Measurements from ENCODE around the gene TRAK1. TPM values are rescaled to one million over a fixed set of nuclear protein-coding genes. Genes with fewer than 3 reads are reported as not detected.

Gene TRAK1
- total RNA-seq, 1 donor from 2014 or later, result 37.5 TPM

DNA sequence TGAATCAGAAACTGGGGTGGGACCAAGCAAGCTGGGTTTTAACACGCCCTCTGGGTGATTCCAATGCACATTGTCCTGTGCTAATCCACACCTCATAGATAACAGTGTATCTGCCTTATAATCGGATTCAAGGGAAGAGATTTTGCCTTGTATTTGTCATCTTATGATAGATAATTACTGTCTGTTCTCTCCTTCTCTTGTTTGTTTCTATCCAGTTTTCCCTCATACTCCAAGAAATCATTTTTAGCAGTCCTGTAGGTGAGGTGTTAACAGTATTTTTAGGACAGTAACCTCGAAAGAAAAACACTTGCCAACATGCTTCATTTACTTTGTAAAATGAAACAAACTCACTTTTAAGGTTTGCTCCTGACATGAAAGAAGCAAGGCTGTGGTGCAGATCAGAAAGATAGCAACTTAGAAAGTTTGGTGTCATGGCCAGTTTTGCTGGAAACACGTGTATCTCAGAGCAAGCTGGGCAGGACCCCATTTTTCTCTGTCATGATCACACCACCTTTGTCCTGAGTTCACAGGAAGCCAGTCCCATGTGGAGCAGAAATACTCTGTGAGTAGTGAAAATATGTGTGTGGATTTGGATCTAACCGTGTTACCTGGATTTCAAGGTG, 72.6 kb downstream of the TRAK1 start:
- DNase-seq (ENCODE audit: low spot score in 2 of 2), result no peak
- Histone ChIP-seq H3K27me3 (no peaks in the 10 kb centered on the region), H3K4me3 (no peak overlapping the region), H3K9me3 (no peaks in the 10 kb centered on the region), H3K27ac (no peak overlapping the region), H3K4me1 (peaks cover 6 to 14% of the 10 kb centered on the region in 2 donors), H3K36me3 (no peaks in the 10 kb centered on the region)
- TF ChIP-seq, protein P1, sequence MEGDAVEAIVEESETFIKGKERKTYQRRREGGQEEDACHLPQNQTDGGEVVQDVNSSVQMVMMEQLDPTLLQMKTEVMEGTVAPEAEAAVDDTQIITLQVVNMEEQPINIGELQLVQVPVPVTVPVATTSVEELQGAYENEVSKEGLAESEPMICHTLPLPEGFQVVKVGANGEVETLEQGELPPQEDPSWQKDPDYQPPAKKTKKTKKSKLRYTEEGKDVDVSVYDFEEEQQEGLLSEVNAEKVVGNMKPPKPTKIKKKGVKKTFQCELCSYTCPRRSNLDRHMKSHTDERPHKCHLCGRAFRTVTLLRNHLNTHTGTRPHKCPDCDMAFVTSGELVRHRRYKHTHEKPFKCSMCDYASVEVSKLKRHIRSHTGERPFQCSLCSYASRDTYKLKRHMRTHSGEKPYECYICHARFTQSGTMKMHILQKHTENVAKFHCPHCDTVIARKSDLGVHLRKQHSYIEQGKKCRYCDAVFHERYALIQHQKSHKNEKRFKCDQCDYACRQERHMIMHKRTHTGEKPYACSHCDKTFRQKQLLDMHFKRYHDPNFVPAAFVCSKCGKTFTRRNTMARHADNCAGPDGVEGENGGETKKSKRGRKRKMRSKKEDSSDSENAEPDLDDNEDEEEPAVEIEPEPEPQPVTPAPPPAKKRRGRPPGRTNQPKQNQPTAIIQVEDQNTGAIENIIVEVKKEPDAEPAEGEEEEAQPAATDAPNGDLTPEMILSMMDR (IDR thresholded peaks at IDR 0.05), result no peak
- intact Hi-C loops (cut with DNase I), result no loop called here

DNA sequence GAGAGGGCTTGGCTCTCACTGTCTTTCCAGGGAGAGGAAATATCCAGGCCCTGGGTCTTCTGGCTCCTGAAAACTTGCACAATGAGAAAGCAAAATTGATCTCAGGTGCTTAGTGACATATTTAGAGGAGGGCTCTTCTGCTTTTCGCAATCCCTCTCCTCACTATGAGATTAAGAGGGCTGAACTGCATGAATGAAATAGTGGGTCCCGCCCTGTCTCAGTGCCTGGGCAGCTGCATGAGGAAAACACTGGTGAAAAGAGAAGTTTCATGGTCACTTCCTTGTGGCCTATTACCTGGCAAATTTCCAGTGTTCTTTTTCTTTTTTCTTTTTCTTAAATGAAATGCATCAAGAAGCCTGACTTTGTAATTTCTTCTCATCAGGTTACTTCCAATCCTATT, 73.5 kb downstream of the TRAK1 start:
- peaks cover 3 to 14% of the 10 kb centered on the region in 2 donors for H3K4me1 ChIP-seq
- no peak for DNase-seq (ENCODE audit: low spot score in 2 of 2)
- intact Hi-C loops (cut with DNase I), result no loop called here
- H3K27ac ChIP-seq, result no peak overlapping the region
- H3K36me3 ChIP-seq, result no peaks in the 10 kb centered on the region
- H3K9me3 ChIP-seq, result no peaks in the 10 kb centered on the region
- H3K27me3 ChIP-seq, result no peaks in the 10 kb centered on the region
- TF ChIP-seq, protein P1 (IDR thresholded peaks at IDR 0.05), result no peak
- no peak overlapping the region for H3K4me3 ChIP-seq

DNA sequence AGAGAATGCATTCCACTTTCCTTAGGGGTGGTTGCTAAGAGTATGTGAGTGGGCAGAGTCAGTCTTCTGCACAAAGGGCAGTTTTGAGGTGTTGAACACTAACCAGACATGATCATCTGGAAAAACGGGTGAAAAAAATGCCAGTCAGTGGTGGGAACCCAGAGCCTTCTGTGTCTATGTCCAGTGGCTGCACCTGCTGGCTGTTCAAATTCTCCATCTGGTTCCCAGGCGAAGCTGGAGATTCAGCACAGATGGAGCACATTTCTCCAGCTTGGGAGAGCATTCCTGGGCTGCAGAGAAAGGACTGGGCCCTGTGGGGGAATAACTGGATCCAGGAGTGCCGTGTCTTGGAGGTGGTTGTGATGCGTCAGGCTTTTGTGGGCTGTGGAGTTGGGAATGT, 74.1 kb downstream of the TRAK1 start:
- intact Hi-C loops (cut with DNase I), result no loop called here
- Histone ChIP-seq H3K27me3 (no peaks in the 10 kb centered on the region), H3K36me3 (no peaks in the 10 kb centered on the region), H3K27ac (no peak overlapping the region), H3K4me3 (no peak overlapping the region), H3K4me1 (peaks cover 0 to 8% of the 10 kb centered on the region in 2 donors), H3K9me3 (no peaks in the 10 kb centered on the region)
- no peak for DNase-seq (ENCODE audit: low spot score in 2 of 2)
- TF ChIP-seq, protein P1 (IDR thresholded peaks at IDR 0.05), result no peak

DNA sequence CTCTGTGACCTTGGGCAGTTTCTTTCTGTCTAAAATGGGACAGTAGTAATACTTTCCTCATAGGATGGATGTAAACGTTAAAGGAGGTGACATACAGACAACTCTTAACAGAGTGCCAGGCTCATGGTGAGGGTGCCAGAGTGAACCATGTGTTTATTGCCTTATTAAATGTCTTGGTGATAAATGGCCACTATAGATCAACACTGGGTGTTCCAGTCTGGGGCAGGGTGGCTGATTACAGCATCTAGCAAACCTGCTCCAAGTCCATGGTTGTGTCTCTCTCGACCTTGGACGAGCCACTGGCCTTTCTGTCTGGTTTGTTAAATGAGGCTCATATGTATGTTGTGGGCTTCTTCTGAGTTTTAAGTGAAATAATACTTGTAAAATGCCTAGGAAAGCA, 75.1 kb downstream of the TRAK1 start:
- Histone ChIP-seq H3K4me3 (no peak overlapping the region), H3K36me3 (no peaks in the 10 kb centered on the region), H3K27ac (no peak overlapping the region), H3K9me3 (no peaks in the 10 kb centered on the region), H3K4me1 (peaks cover 0 to 4% of the 10 kb centered on the region in 2 donors), H3K27me3 (no peaks in the 10 kb centered on the region)
- DNase-seq (ENCODE audit: low spot score in 2 of 2), result no peak
- intact Hi-C loops (cut with DNase I), result no loop called here
- TF ChIP-seq, protein P1 (IDR thresholded peaks at IDR 0.05), result no peak

DNA sequence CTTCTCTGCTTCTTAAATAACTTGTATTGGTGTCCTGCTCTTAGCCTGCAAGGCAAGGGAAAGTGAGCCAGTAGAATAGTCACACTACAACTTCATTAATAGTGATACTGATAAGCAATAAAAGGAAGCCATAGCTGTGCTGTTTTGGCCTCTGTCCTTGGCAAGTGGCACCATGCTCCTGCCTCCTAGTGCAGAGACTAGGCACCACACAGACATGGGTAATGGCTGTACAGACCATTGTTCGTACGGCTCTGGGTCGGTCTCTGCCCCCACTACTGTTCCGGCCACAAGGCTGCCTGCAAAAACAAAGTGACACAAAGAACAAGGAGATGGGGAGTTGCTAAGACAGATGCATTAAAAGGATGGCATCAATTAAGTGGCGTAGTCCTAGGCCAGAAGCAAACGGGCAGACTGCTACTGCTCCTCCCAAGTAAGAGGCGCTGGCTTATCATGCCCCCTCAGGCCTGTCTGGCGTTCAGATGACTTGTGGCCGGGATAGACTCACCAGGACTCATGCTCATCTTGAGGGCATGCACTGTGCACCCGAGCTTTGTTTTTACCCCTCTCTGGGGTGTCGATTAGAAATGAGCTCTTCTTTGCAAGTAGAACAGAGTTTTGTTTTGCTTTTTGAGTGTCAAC, 75.6 kb downstream of the TRAK1 start:
- Histone ChIP-seq H3K4me1 (peaks cover 0 to 5% of the 10 kb centered on the region in 2 donors), H3K27me3 (no peaks in the 10 kb centered on the region), H3K4me3 (no peak overlapping the region), H3K36me3 (no peaks in the 10 kb centered on the region), H3K27ac (no peak overlapping the region), H3K9me3 (no peaks in the 10 kb centered on the region)
- intact Hi-C loops (cut with DNase I), result no loop called here
- TF ChIP-seq, protein P1 (IDR thresholded peaks at IDR 0.05), result no peak
- DNase-seq (ENCODE audit: low spot score in 2 of 2), result no peak

All from ascending aorta (tissue), 2 donors.